BJ (cell line): ENCODE results near the gene RPL29. TPM values are rescaled to one million over a fixed set of nuclear protein-coding genes. Genes with fewer than 3 reads are reported as not detected.

Source experiments
- CTCF ChIA-PET: fragments of 350-600 bp; formaldehyde crosslinking; extraction: SDS; loops from one replicate; lab custom pipeline; 2021; ENCODE audit warnings: antibody characterized with exemption, inconsistent platforms; lab: Yijun Ruan, JAX
- POLR2A ChIA-PET: fragments of 300-600 bp; sonication (Branson Sonifier 250); formaldehyde crosslinking; extraction: SDS; loops from one replicate; lab custom pipeline; 2021; ENCODE audit warnings: antibody characterized with exemption; lab: Charles Lee
- DNase-seq: peaks from one replicate; pipeline ENCODE4 v3.0.0-alpha.2; 2011; ENCODE audit warnings: low read depth
- H3K27me3 ChIP-seq: 2 replicates; pipeline ENCODE4 v1.6.0; 2011; ENCODE audit warnings: low read length; ENCODE audit not compliant: control insufficient read depth, insufficient read depth
- H3K36me3 ChIP-seq: 2 replicates; pipeline ENCODE4 v1.5.1; 2011; ENCODE audit warnings: low read length; ENCODE audit not compliant: control insufficient read depth, insufficient read depth
- H3K4me3 ChIP-seq: 2 replicates; pipeline ENCODE4 v1.5.1; 2011; ENCODE audit warnings: low read depth, mild to moderate bottlenecking, control low read depth, low read length
- CTCF ChIP-seq: IDR thresholded peaks from 2 replicates; pipeline ENCODE4 v1.5.1; 2011; ENCODE audit warnings: low read depth, mild to moderate bottlenecking, control low read depth, inconsistent platforms, low read length, moderate library complexity; ENCODE audit not compliant: insufficient read depth
- polyA plus RNA-seq: library from polyadenylated mRNA; depleted of rRNA; stranded (reverse); fragments of >200 nt; gene quantifications from 2 replicates; pipeline ENCODE4 v1.2.3, GENCODE V29; 2011

RPL29 gene
- polyA plus RNA-seq, 1 experiment, result 2,324 TPM

- Histone ChIP-seq H3K4me3 (no peak overlapping the region), H3K27me3 (no peaks in the 10 kb centered on the region), H3K36me3 (no peaks in the 10 kb centered on the region)
- POLR2A ChIA-PET, result no interaction called here
- TF ChIP-seq CTCF, result no peak
- CTCF ChIA-PET, result interaction anchor here (1.0 to 2.4 kb wide), 5 partner anchors 8 to 83 kb away, joined by 3 to 11 read pairs (median 6); no protein-coding TSS in a partner anchor
- no peak for DNase-seq
Measured at GRCh38 chr3:52040600-52040999, 44.9 kb upstream of the RPL29 start.

- POLR2A ChIA-PET, result no interaction called here
- CTCF ChIA-PET, result interaction anchor here (2.4 kb wide), 1 partner anchor 83 kb away, joined by 6 read pairs; no protein-coding TSS in a partner anchor
Measured at GRCh38 chr3:52039846-52040245, 44.2 kb upstream of the RPL29 start.

GRCh38 chr3:52039426-52039825 is 43.7 kb upstream of the RPL29 start:
- TF ChIP-seq CTCF, result no peak
- CTCF ChIA-PET, result interaction anchor here (2.4 kb wide), 1 partner anchor 84 kb away, joined by 6 read pairs; no protein-coding TSS in a partner anchor
- POLR2A ChIA-PET, result no interaction called here

More at GRCh38 chr3:52039846-52040245, 44.2 kb upstream of the RPL29 start:
- H3K4me3 ChIP-seq, result no peak overlapping the region
- no peak for TF ChIP-seq CTCF
- H3K27me3 ChIP-seq, result no peaks in the 10 kb centered on the region
- no peak for DNase-seq
- no peaks in the 10 kb centered on the region for H3K36me3 ChIP-seq

GRCh38 chr3:52038227-52038626 is 42.5 kb upstream of the RPL29 start:
- POLR2A ChIA-PET, result no interaction called here
- no peak for DNase-seq
- Histone ChIP-seq H3K4me3 (no peak overlapping the region), H3K27me3 (no peaks in the 10 kb centered on the region), H3K36me3 (no peaks in the 10 kb centered on the region)
- CTCF ChIA-PET, result interaction anchor here (0.8 to 1.9 kb wide), 2 partner anchors 15 to 85 kb away, joined by 4 to 6 read pairs; no protein-coding TSS in a partner anchor
- TF ChIP-seq CTCF, result no peak

More at GRCh38 chr3:52039426-52039825, 43.7 kb upstream of the RPL29 start:
- no peak for DNase-seq
- Histone ChIP-seq H3K4me3 (no peak overlapping the region), H3K27me3 (no peaks in the 10 kb centered on the region), H3K36me3 (no peaks in the 10 kb centered on the region)

GRCh38 chr3:52037291-52037690 is 41.6 kb upstream of the RPL29 start:
- ChIA-PET POLR2A (no interaction called here), CTCF (interaction anchor here (0.8 to 2.0 kb wide), 3 partner anchors 9 to 16 kb away, joined by 4 to 6 read pairs (median 6); no protein-coding TSS in a partner anchor)
- TF ChIP-seq CTCF, result no peak
- H3K27me3 ChIP-seq, result no peaks in the 10 kb centered on the region
- H3K4me3 ChIP-seq, result no peak overlapping the region
- H3K36me3 ChIP-seq, result no peaks in the 10 kb centered on the region
- DNase-seq, result no peak
